DMS114 treated with DMSO at 0.1 percent for 48 hours (cell line): Measurements from ENCODE around the gene CHRNA4.

Experiments used
- DNase-seq: peaks from one replicate; lab custom pipeline; 2025; ENCODE audit not compliant: unreplicated experiment; lab: John Stamatoyannopoulos, UW

Gene CHRNA4

DNA sequence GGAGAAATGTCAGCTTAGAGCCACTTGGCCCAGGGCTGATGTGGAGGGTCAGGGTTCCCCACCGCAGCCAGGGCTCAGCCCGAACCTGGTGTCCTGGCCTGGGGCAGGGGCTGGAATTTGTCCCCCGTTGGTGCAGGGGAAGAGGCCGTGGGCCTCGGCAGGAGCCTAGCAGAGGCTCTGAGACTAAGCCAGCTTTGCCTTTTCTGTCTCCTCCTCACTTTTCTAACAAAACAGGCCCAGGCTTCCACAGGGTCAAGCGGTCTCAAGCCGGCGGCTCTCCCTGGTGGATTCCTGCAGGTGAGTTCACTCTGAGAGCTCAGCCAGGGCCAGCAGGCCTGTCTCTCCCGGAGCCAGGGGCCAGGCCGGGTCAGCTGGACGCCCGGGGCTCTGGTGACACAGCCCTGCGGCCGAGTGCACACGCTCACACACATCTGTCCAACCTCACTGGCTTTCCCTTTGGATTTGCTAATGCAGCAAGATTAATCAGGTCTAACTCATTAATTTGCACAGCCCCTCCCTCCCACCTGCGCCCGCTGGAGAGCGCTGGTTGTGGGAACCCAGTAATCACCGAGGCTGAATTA, 2.9 kb upstream of the CHRNA4 start:
- DNase-seq: no peak

DNA sequence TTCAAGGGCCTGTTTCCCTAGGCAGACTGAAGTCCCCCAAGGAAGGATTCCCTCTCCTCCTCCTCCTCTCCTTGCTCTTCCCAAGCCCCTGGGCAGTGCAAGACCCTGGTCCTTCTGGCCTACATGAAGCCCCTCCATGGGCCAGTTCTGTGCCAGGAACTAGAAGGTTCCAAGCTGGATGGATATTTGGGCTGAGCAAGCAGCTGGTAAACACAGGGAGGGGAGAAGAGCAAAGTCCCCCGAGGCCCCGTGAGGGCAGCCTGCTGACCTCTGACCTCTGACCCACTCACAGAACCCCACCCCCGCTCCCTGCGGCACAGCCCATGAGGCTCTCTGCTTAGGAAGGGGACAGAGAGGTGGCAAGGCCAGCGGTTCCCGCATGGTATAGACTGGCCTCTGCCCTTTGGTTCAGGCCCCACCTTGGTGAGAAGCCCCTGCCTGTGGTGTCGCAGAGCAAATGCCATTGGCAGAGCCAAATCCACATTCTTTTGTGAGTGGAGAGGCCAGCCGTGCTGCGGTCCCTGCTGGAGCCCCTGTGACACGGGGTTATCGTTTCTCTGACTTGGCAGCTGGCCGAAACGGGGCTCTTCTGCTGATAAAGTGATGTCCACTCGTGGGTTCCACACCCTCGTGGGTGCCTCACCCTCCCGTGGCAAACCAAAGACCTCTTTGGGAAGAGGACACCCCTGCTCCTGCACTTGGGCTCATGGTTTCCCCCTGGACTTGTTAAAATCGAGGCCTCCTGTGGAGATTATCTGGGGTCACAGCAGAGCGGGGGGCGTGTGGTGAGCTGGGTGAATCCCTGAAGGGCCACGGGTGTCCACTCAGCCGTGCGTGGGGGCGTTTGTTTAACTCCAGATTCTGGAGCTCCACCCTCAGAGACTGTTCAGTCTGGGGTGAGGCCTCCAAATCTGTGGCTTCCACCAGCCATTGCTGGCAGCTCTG, 2.1 kb upstream of the CHRNA4 start:
- DNase-seq: no peak

DNA sequence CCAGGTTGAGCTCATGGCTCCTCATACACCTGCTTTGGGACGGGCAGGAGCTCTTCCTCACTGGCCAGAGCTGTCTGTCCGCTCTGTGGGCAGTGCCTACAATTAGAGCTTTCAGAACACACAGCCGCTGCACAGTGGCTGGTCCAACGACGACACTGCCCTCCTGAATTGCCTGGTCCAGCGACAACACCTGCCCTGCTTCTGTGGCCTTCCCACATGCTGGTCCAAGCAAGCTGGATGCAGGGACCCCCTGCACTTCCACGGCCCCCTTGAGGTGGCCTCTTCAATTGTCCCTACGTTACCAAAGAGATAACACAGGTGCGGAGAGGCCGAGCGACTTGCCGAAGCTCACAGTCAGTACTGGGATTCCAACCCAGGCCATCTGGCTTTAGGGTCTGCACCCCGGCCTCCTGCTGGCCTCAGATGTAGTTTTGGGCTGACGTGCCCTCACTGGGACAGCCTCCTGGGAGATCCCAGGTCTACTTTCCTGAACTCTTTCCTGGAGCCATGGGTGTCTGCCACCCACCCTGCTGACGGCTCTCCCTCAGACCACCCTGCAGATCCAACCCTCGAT, 1.4 kb upstream of the CHRNA4 start:
- DNase-seq: no peak

DNA sequence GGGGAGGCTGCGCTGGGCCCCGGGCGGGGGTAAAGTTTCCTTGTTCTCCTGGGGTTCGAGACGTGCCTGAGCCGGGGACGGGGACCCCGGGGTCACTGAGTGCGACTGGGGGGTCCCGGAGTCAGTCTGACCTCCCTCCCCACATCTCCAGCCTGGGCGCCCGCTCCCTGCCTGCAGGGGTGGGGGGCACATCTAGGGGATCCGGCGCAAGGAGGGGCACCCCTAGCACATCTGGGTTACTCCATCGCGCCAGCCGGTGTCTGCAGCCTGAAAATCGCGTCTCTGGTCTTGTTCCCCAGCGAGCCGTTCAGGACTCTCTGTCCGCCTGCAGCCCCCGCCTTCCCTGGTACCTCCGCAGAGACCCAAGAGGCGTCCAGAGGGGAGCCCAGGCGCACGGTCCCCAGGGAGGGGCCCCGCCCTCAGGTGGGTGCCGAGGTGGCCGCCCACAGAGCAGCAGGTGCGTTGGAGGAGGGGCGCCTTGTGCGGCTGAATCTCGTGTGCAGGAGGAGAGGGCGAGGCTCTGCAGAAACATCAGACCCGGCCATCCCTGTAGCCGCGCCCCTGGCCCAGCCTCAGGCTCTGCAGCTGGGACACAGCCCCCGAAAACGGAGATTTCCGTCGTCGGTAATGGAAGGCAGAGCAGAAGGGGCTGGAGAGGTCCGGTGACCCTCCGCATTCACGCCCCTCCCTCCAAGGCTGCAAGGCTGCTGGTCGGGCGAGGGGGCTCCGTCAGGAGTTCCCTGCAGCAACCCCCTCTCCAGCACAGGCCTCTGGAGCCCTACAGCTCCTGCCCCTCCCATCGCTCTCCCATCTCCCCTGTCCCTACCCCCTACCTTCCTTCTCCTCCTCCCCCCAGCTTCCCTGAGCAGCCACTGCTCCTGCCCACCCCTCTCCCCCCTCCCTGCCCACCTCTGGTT, 628 bp upstream of the CHRNA4 start:
- DNase-seq: no peak

DNA sequence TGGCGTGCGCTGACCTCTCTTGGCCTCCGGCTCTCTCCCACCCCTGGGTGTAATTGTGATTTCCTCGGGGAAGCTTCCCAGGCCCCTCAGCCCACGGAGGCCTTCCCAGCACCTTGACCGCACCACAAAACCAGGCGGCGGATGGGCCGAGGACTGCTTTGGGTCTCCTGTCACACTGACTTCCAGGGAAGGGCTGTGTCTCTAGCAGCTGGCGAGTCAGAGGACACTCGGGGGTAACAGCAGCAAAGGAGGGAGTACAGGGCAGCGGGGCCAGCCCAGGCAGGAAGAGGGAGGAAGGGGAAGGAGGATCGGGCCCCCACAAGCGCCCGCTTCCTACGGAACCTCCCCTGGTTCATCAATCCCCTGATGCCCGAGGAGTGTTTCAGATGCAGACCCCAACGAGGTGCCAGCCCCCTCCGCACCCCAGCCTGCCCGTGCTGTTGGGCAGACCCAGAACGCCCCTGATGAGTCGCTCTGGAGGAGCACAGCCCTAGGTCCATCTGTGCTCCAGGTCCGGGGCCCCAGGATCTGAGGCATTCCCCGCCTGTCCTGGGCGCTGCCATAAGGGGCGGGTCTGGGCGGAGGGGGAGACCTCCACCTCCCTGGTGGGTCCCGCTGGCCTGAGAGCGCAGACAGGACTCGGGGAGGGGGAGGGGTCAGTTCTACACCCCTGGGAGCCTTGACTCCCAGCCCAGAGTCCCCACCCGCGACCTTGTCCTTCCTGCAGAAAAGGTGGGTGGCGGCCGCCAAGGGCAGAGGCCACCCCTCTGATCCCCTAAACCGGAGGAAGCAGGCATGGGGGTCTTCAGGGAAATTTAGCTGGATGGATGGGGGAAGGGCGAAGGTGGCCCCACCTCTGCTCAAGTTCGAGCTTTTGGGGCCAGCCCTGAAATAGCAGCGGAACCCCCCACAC, 956 bp downstream of the CHRNA4 start:
- DNase-seq: no peak

DNA sequence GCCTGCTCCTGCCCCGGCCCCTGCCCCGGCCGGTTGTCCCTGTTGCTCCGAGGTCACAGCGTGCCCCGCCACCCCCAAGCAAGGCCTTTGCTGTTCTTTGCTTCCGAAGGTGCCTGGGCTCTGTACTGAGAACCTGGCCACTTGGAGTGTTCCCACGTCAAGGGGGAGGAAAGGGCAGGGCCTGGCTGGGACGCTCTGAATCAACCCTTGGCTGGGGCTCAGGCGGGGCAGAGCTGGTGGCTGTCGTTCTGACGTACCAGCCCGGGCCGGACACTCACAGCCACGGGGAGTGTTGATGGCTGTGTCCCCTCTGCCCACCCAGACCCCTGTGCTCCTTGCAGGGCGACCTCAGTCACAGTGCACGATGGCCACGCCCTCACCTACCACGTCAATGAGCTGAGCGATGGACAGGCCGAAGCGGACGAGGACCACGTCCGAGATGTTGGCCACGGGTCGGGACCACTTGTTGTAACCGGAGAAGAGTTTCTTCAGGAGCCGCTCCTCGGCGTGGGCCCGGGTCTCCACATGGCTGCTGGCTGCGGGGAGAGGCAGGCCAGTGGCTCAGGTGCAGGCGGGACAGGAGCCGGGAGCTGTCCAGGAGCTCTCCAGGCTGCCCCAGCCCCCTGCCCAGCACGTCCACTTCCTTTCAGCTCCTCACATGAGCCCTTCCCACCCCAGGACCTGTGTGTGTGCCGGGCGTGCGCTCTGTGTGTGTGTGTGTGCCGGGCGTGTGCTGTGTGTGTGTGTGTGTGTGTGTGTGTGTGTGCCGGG, 1.8 kb downstream of the CHRNA4 start:
- no peak for DNase-seq

DNA sequence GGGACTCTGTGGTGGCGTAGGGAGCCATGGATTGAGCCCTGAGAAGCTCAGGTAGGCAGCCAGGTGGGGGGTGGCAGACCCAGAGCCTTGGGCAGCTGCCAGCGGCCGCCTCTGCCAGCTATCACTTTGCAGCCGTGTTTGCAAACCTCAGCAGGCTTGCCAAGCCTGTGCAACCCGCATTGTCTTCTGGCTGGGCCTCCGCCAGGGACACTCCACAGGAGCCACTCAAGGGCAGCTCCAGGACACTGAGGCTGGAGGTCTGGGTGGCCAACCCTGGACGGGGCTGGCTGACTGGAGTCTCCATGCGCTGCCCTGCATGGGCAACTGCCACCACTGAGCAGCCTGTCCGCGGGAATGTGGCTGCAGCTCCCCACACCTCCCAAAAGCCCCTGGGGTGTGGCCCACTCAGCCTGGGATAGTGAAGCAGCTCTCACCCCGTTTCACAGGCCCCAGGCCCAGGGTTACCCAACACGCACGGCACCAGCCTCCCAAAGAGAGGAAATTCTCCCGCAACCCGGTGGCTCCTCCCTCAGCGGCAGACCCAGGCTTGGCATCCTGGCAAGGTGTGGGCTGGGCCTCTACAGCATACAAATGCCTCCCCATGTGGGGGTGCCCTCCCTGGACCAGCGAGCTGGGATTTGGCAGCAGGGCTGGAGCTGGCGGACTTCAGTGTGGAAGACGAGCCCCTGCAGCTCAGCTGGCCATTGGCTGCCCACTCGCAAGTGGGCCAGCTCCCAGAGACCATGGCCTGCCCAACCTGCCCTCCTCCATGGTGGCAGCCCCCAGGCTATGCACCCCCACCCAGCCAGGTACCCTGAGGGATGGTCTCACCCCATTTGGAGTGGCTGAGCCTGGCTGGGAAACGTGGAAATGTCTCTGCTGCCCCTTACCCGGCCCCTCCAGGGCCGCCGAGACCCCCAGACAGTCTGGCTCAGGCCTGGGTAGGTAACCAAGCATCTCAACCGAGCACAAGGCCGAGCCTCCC, 2.9 kb downstream of the CHRNA4 start:
- no peak for DNase-seq

DNA sequence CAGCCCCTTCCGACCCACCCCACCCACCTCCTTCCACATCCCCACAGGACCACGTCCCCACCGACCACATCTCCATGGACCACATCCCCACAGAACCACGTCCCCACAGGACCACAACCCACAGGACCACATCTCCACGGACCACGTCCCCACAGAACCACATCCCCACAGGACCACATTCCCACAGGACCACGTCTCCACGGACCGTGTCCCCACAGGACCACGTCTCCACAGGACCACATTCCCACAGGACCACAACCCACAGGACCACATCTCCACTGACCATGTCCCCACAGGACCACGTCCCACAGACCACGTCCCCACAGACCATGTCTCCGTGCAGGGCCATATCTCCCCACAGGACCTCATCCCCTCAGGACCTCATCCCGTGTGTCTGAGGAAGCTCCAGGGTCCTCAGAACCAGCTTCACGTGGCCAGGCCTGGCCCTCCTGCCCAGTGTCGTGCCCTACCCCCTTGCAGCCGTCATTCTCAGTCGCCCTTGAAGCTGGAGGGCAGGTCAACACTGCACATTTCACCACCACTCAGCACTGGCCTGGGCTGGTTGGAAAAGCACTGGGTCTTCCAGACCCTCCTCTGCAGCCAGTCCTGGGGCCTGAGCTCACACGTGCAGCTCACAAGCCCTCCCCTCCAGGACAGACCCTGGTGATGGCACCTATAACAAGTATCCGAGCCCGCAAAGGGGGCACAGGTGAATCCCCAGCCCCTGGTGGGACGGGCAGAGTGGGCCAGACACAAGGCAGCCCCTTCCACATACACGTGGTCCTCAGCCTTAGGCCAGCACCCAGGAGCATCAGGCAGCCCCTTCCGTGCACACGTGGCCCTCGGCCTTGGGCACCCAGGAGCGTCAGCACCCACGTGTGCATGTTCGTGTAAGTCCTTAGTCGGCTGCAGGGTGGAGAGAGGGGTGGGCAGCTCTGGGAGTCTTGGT, 3.9 kb downstream of the CHRNA4 start:
- no peak for DNase-seq

DNA sequence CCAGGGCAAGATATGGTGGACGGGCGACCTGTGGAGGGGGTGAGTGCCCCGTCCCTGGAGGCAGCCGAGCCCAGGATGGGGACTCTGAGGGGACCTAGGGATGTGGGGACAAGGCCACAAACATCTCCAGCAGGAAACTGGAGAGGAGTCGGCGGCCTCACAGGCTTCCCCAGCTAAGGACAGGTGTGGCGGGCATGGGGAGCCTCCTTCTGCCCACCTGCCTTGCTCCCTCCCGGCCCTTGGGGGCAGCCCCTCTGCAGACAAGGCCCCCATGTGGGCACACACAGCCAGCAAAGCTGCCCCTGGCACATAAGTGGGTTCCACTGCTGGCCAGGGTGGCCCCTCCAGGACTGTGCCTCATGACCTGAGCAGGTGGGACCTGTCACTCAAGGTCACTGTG, 4.6 kb downstream of the CHRNA4 start:
- DNase-seq: no peak

DNA sequence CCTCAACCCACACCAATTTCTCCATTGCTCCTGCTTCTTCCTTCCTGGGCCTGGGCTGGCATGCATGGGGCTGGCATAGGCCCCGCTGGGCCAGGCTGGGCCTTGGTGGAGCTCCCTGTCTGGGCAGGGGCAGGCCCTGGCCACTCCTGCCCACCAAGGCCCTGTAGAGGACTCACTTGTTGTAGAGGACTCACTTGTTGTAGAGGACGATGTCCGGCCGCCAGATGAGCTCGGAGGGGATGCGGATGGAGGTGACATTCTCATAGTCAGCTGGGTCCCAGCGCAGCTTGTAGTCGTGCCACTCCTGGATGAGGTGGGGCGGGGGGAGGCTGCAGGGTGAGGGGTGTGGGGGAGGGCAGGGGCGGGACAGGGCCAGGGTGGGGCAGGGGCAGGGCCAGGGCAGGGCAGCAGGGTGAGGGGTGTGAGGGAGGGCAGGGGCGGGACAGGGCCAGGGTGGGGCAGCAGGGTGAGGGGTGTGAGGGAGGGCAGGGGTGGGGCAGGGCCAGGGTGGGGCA, 5.3 kb downstream of the CHRNA4 start:
- no peak for DNase-seq

DNA sequence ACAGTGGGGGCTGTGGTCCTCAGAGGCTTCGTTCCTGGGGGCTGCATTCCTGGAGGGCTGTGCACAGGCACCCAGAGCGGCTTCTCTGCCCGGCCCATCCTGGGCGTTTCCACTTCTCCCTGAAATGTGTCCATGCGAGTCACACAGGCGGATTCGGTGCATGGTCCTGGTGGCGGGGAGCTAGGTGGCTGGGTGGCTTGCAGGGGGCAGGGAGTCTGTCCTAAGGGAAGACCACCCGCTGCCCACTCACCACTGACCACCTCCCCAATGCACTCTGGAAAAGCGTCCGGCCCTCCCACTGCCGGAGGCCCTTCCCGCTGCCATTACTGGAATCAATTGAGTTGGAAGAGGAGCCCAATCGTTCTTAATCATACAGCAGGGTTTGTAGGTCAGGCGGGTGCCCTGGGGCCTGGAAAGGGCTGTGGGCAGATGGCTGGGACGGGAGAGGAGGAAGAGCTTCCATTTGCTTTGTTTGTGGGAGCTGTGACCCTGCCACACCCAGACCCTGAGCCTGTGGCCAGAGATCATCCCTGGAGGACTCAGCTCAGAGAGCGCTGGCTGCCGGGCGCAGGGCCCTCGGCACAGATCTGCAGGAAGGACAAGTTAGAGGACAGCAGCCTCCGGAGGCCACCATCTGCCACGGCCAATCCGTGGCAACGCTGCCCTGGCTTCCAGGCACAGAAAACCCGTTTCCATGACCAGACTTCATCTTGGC, 6.4 kb downstream of the CHRNA4 start:
- no peak for DNase-seq

DNA sequence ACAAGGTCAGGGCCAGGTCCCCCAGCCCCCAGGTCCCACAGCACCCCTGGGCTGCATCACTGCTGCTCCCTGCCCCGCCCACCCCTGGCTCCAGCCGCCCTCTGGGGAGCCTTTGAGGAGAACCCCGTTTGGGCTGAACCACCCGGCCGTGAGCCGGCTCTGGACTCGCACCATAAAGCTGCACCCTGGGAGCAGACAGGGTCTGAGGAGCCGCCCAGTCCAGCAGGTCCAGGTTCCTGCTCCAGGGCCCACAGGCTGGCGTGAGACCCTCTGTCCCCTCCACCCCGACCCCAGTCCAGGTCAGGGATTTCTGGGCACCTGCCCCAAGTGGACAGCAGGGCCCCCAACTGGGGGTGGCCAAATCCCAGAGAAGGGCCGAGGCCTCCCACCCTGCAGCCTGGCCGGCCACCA, 8.3 kb downstream of the CHRNA4 start:
- DNase-seq: no peak

DNA sequence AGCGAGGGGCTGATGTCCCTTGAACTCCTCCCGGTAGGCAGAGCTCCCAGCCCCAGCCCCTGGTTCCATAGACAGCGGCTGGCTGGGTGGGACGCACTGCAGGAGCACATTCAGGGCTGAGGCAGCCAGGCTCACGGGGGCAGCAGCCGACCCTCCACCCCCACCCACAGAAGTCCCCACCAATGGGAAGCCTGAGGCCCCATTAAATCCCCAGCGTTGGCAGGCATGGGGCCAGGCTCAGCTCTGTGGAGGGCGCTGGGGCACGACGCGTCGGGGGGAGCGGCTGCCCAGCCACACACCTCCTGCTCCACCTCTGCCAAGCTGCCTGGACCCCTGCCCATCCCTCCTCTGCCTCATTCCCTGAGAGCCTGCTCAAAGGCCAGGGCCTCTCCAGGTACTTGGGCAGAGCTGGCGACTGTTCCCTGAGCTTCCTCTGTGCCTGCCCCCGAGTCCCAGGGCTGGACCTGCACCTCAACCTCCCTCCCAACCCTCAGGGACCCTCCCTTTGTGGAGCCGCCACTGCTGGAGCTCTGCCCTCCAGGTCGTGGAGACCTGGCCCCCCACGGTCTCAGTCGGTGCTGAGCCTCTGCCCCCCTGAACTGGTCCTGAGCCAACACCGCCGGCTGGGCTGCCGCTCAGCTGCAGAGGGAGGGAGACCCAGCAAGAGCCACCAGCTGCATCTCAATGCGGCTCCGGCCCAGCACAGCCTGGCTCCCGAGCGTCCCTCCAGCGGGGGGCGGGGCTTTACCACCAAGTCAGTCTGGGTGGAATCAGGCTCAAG, 9.1 kb downstream of the CHRNA4 start:
- no peak for DNase-seq

DNA sequence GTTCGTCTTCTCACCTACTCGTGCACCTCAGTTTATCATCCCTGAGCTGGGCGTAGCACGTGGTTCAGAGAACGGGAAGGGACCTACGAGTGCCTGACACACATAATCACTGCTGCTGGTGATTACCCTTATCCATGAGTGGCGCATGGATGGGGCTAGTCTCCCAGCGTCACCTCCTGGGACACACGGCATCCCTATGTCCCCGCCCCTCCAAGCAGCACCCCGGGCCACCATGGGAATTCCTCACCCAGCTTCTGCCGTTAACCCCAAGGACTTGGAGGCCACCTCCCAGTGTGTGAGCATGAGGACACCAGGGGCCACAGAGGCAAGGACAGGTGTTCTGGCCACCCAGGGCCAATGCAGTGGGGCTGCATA, 9.8 kb downstream of the CHRNA4 start:
- DNase-seq: no peak

DNA sequence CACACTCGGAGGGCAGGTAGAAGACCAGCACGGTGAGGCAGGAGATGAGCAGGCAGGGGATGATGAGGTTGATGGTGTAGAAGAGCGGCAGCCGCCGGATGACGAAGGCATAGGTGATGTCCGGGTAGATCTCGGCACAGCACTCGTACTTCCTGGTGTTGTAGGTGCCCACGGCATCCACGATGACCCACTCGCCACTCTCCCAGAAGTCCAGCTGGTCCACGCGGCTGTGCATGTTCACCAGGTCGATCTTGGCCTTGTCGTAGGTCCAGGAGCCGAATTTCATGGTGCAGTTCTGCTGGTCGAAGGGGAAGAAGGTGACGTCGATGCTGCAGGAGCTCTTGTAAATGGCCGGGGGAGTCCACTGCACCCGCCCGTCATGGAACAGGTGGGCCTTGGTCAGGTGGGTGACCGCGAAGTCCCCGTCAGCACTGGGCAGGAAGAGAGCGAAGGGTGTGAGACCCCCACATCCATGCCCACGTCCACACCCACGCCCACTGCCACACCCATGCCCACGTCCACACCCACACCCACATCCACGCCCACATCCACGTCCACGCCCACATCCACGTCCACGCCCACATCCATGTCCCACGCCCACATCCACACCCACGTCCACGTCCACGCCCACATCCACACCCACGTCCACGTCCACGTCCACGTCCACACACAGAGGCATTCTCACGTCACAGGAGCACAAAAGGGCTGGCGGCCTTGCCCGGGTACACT, 10.4 kb downstream of the CHRNA4 start:
- DNase-seq: no peak
